ENCODE results near the gene SSH2.

GRCh38 chr17:29905086-29905878 lies 24.7 kb downstream of the SSH2 start:
- TF ChIP-seq EZH2 (optimal IDR thresholded peaks at IDR 0.05; ENCODE audit: low read depth, low read length), result no peak
- TF ChIP-seq, protein P1, sequence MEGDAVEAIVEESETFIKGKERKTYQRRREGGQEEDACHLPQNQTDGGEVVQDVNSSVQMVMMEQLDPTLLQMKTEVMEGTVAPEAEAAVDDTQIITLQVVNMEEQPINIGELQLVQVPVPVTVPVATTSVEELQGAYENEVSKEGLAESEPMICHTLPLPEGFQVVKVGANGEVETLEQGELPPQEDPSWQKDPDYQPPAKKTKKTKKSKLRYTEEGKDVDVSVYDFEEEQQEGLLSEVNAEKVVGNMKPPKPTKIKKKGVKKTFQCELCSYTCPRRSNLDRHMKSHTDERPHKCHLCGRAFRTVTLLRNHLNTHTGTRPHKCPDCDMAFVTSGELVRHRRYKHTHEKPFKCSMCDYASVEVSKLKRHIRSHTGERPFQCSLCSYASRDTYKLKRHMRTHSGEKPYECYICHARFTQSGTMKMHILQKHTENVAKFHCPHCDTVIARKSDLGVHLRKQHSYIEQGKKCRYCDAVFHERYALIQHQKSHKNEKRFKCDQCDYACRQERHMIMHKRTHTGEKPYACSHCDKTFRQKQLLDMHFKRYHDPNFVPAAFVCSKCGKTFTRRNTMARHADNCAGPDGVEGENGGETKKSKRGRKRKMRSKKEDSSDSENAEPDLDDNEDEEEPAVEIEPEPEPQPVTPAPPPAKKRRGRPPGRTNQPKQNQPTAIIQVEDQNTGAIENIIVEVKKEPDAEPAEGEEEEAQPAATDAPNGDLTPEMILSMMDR (IDR thresholded peaks at IDR 0.05; ENCODE audit: low read length), result no peak
